ENCODE results near the gene SEC22A.

SEC22A gene

DNA sequence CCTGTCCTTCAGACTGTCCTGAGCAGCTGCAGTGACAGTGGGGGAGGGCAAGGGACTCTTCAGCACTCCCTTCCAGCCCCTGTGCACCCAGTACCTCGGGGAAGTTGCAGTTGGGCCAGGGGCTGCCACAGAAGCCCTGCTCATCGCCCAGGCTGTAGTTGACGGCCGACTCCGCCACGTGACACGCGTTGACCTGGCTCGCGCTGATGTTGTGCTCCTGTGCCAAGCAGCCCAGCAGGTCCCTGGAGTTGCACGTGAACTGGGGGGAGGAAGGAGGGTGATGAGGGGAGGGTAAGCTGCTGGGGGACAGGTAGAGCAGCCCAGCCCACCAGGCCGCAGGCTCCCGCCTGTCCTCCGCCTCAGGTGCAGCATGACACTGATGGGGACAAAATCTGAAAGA lies 101.2 kb downstream of the SEC22A start:
- no peak for DNase-seq

GRCh38 chr3:123303976-123304560 lies 102.3 kb downstream of the SEC22A start:
- DNase-seq: no peak

DNA sequence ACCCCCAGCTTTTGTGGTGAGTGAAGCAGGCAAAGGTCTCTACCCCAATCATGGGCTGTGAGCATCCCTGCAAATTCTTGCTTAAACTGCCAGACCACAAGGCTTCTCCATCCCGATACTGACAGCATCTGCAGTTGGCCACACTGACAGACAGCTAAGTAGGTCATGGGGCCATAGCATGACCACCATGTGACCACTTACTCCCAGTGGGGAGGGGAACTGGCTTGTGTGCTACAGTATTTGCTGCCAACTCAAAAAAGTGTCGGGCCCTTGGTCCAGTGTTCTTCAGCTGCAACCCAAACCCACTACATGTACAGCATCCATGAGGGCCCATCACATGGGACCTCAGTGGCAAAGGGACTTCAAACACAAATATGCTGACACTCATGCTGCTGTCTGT lies 103.4 kb downstream of the SEC22A start:
- DNase-seq: peak in 1 of 58 donors; percentile 8

DNA sequence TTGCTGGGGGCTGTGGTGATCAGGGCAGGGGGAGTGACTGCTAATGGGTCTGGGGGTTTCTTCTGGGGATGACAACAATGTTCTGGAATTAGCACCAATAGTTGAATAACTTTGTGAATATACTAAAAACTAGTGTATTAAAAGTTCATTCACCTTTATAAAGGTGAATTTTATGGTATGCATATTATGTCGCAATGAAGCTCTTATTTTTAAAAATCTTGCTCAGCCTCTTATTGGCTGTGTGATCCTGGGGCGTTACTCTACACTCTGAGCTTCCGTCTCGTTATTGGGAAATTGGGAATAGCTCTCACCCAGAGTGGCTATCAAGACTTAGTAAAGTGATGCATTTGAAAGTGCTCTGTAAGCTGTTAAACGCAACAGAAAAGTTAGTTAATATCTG lies 105.3 kb downstream of the SEC22A start:
- DNase-seq: no peak

GRCh38 chr3:123310186-123310585 lies 108.4 kb downstream of the SEC22A start:
- no peak for DNase-seq

DNA sequence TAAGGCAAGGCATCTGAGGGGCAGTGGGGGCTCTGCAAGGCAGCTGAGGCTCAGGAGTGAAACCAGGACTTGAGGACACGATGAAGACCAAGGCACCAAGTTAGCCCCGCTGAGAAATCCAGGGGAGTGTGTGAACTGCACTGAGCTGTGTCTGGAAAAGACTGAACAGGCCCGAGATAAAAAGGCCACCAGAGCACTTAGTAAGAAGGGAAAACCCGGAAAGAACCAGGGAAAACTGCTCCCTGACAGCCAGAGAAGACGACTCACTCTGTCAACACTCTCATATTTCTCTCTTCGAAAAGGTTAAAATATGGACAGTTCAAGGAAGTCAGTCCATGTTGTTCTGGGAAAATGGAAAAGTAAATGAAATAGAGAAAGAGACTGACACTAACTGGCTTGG lies 109.0 kb downstream of the SEC22A start:
- no peak for DNase-seq

DNA sequence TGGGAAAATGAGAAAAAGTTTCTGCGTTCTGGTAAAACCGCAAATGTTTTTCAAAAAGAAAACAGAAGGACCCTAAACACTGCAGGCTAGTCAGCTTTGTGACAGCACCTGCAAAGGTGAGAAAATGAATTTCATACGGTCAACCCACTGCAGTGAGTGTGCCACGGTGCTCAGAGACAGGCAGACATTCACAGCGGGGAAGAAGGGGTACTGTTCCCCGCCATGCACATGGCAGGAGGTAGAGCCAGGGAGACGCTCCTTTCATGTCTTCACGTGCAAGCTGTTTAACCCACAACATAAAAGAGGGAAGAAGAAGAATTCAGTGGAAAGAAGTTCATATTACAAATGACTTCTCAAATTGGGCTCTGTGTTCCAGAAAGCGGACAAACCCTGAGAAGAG lies 109.5 kb downstream of the SEC22A start:
- DNase-seq: no peak

DNA sequence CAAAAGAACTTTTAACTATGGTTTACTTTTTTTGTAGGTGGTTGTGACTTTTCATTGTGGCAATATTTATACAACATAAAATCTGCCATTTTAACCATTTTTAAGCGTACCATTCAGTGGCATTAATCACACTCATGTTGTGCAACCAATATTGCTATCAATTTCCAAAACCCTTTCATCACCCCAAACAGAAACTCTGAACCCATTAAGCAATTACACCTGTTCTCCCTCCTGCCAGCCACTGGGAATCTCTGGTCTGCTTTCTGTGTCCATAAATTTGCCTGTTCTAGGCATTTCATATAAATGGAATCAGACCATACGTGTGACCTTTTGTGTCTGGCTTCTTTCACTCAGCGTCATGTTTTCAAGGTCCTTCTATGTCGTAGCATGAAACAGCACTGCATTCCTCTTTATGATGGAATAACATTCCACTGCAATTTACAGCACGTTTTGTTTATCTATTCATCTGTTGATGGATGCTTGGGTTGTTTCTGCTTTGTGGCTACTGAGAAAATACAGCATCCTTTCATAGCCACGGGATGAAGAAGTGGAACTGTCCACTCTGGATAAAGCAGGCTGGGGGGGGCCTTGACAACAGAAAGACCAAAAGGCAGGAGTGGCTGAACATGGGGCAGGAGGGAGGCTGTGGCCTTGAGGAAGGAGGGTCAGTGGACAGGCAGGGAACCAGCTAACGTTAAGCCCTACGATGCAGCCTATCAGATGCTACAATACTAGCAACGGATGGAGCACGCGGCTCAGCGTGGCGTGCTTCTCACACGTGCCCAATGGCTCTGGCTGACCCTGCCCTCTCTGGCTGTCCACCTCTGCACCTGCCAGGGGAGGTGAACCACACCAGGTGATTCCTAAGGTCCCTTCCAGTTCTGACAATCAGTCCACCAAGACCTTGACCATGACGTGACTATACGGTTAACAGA lies 110.9 kb downstream of the SEC22A start:
- no peak for DNase-seq

- DNase-seq: no peak
These were observed 112.1 kb downstream of the SEC22A start for GRCh38 chr3:123313889-123314288.

DNA sequence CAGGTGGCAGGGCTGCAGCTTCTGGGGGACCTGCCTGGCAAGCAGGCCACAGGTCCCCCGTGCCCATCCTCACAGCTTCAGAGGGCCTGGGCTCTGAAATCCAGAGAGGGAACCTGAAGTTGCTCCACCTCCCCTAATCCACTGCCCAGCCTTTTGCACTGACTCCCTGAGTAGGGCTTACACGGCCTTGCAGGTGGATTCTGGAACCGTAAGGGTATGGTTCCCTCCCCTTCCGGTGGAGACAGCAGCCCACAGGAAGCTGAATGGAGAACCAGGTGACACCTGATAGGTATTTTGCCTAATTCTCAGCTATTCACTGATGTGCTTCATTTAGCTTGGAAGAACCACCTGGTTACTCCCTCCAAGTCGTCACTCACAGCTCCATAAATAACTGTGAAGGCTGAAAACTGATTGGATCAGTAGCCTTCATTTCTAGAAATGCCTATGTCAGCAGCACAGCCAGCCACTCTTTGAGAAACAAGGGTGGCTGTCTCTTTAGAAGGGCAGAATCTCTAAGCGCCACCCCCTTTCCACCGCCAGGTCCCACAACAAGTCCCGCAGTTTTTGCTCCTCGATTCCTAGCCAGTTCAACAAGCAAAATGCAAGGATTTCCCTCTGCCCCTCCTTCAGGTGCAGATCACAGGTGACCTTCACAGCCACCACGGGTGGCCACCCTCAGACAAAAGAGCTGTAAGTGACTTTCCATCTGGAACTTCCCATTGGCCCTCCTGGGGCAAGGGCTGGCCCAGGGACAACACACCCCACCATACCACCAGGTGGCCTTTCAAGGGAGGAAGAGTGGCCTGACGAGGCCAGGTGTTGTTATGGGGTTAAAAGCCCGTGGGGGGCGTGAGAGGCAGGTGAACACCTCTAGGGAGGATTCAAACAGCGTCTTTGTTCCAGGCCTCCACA lies 112.9 kb downstream of the SEC22A start:
- DNase-seq: no peak

GRCh38 chr3:123315271-123315595 lies 113.5 kb downstream of the SEC22A start:
- DNase-seq: no peak

DNA sequence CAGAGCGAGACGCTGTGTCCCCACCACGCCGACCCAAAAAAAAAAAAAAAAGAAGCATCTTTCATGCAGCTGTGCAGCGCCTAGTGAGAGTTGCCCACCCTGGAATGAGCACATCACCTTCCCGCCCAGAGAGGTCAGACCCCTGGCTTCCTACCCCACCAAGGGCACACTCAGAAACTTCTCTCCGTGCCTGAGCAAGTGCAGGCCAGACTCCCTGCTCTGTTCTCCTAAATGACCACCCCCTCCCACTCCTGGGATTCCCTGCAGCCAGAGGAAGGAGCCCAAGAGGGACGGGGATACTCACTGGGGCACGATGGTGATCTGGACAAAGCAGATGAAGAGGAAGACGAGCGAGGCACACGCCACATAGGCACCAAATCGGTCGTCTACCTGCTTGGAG lies 116.0 kb downstream of the SEC22A start:
- no peak for DNase-seq

DNA sequence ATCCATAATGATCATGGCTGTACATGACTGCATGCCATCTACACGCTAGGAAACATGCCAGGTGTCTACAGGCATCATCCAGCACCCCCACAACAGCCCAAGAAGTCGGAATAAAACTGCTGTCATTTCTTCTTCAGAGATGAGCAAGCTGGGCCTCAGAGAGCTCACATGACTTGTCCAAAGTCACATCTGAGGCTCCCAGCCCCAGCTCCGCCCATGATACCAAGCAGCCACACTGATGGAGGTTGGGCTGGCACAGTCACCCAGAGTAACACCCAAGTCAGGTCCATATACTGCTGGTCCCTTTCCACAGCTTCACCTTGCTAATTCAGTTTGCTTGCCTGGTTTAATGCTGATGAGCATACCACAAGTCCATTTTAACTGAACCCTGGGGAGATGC lies 116.6 kb downstream of the SEC22A start:
- DNase-seq: no peak

GRCh38 chr3:123319760-123320159 lies 118.0 kb downstream of the SEC22A start:
- DNase-seq: no peak

- no peak for DNase-seq
These were observed 118.5 kb downstream of the SEC22A start for GRCh38 chr3:123320221-123320620.

- no peak for DNase-seq
These were observed 120.1 kb downstream of the SEC22A start for GRCh38 chr3:123321806-123322205.

DNA sequence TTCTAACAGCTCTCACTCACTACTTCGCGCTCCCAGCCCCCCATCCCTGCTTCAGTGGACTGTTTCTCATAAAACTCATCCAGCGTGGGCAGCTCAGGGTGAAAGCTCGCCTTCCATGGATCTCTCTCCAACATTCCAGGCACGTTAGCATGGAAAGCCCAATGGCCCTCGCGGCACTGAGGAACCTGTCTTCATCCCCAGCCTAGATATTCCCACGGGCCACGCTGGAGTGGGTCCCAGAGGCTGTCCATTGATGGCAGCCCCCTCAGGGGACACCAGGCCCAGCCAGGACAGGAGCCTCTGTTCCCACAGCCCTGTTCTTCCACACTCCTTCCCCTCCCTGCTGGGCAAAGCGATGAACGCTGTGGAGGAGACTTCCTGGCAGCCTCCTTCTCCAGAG lies 121.1 kb downstream of the SEC22A start:
- DNase-seq: no peak

Measured in anterior cingulate cortex (tissue), 58 donors.